PFSK-1 (cell line): Measurements from ENCODE around the gene ZKSCAN1.

Experiments
- FOXP2 ChIP-seq: optimal IDR thresholded peaks from 2 replicates; pipeline ENCODE3; 2011; ENCODE audit warnings: borderline replicate concordance, control low read depth, inconsistent platforms; ENCODE audit not compliant: insufficient read depth; ENCODE audit errors: extremely low read length, extremely low read depth
- POLR2AphosphoS5 ChIP-seq: IDR thresholded peaks from 2 replicates; pipeline ENCODE4 v1.6.1; 2012; ENCODE audit warnings: low read depth, mild to moderate bottlenecking, control low read depth, low read length, moderate library complexity
- SIN3A ChIP-seq: IDR thresholded peaks from 2 replicates; pipeline ENCODE4 v1.6.1; 2012; ENCODE audit warnings: mild to moderate bottlenecking, low read length, moderate library complexity, borderline replicate concordance; ENCODE audit not compliant: insufficient read depth
- TAF1 ChIP-seq: IDR thresholded peaks from 2 replicates; pipeline ENCODE4 v1.6.1; 2012; ENCODE audit warnings: low read length, control low read depth, borderline replicate concordance; ENCODE audit not compliant: insufficient read depth
- TF ChIP-seq, protein P1 (sequence below), 2 experiments: IDR thresholded peaks; 2 replicates each; pipeline versions ENCODE4 v1.6.1 to v1.8.0; 2011 to 2012; ENCODE audit warnings: low read depth in 2 of 2, low read length in 2 of 2, control low read depth in 1 of 2, inconsistent platforms in 1 of 2, mild to moderate bottlenecking in 1 of 2, moderate library complexity in 1 of 2; ENCODE audit not compliant: insufficient read depth in 1 of 2

DNA sequence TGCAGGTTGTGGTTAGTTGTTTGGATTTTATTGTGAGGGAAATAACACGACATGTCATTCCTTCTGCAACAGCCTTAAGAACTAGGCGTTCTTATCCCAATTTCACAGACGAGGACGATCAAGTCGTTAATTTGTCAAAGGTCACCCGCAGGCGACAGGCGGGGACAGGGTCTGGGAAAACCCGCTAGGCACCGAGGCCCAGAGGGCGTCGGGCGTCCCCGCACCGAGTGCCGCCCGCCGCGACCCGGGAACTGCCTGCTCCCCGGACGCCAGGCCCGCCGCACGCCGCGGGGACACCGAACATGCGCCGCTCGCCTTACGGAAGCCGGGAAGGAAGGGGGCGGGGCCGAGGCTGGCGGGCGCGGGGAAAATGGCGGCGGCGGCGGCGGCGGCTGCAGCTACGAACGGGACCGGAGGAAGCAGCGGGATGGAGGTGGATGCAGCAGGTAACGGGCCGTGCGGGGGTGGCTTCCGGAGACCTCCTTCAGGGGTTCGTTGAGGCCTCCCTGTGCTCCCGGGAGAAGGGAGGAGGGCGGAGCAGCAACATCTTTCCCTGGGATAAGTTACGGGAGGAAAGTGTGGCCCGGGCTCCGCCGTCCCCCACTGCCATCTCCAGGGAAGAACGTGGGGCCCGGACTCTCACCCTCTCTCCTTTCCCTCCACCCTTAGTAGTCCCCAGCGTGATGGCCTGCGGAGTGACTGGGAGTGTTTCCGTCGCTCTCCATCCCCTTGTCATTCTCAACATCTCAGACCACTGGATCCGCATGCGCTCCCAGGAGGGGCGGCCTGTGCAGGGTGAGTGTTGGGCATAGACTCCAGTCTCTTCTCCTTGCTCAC is 73.4 kb downstream of the ZKSCAN1 start, which contains the start of gene COPS6:
- TF ChIP-seq POLR2AphosphoS5 = peak; percentile 95
- TF ChIP-seq, protein P1, sequence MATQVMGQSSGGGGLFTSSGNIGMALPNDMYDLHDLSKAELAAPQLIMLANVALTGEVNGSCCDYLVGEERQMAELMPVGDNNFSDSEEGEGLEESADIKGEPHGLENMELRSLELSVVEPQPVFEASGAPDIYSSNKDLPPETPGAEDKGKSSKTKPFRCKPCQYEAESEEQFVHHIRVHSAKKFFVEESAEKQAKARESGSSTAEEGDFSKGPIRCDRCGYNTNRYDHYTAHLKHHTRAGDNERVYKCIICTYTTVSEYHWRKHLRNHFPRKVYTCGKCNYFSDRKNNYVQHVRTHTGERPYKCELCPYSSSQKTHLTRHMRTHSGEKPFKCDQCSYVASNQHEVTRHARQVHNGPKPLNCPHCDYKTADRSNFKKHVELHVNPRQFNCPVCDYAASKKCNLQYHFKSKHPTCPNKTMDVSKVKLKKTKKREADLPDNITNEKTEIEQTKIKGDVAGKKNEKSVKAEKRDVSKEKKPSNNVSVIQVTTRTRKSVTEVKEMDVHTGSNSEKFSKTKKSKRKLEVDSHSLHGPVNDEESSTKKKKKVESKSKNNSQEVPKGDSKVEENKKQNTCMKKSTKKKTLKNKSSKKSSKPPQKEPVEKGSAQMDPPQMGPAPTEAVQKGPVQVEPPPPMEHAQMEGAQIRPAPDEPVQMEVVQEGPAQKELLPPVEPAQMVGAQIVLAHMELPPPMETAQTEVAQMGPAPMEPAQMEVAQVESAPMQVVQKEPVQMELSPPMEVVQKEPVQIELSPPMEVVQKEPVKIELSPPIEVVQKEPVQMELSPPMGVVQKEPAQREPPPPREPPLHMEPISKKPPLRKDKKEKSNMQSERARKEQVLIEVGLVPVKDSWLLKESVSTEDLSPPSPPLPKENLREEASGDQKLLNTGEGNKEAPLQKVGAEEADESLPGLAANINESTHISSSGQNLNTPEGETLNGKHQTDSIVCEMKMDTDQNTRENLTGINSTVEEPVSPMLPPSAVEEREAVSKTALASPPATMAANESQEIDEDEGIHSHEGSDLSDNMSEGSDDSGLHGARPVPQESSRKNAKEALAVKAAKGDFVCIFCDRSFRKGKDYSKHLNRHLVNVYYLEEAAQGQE (IDR thresholded peaks at IDR 0.05; ENCODE audit: insufficient read depth in 1 of 2, low read depth in 2 of 2, low read length in 2 of 2) = 0 out of 4 replicates have a peak, but pooled peaks of 1 of the 2 experiments have one; percentile 27
- 0 out of 2 replicates have a peak, but pooled peaks have one; percentile 57 for TF ChIP-seq SIN3A
- peak; percentile 82; the same call in 1 of the 2 replicates for TF ChIP-seq TAF1
- peak; percentile 71 for TF ChIP-seq FOXP2
